Vagina (tissue), 2 donors: ENCODE results near the gene TBC1D32. TPM values are rescaled to one million over a fixed set of nuclear protein-coding genes. Genes with fewer than 3 reads are reported as not detected.

Experiments used
- DNase-seq, 2 donors: peaks; one replicate each; pipeline ENCODE4 v3.0.0-alpha.2; 2017; ENCODE audit errors: extremely low spot score in 2 of 2
- H3K27ac ChIP-seq: fragments of 200-600 bp; sonication (generic); one replicate; pipeline ENCODE4 v1.5.1; 2019
- H3K27me3 ChIP-seq: fragments of 200-600 bp; sonication (generic); one replicate; pipeline ENCODE4 v1.5.1; 2019
- H3K36me3 ChIP-seq, 2 donors: fragments of 200-600 bp; sonication (generic); one replicate each; pipeline ENCODE4 v1.5.1; 2017 to 2019
- H3K4me1 ChIP-seq: fragments of 200-600 bp; sonication (generic); one replicate; pipeline ENCODE4 v1.5.1; 2019
- H3K4me3 ChIP-seq, 2 donors: fragments of 200-600 bp; sonication (generic); 1 replicate in 1 of 2; 2 replicates in 1 of 2; pipeline ENCODE4 v1.5.1; 2016 to 2019
- H3K9me3 ChIP-seq: fragments of 200-600 bp; sonication (generic); one replicate; pipeline ENCODE4 v1.5.1; 2019
- CTCF ChIP-seq, 3 experiments: fragments of 450-650 bp in 2 of 3; fragments of 200-600 bp in 1 of 3; sonication (generic) in 1 of 3; IDR thresholded peaks; one replicate each; pipeline ENCODE4 v1.5.1; 2017 to 2019; ENCODE audit warnings: antibody characterized with exemption in 3 of 3, mild to moderate bottlenecking in 2 of 3, moderate library complexity in 2 of 3
- POLR2A ChIP-seq, 2 donors: fragments of 450-650 bp; IDR thresholded peaks; one replicate each; pipeline ENCODE4 v1.6.1; 2017; ENCODE audit warnings: antibody characterized with exemption in 2 of 2, mild to moderate bottlenecking in 2 of 2, moderate library complexity in 2 of 2
- POLR2AphosphoS5 ChIP-seq, 2 donors: sonication (generic); formaldehyde crosslinking; IDR thresholded peaks; one replicate each; pipeline ENCODE4 v1.9.0; 2017; ENCODE audit warnings: antibody characterized with exemption in 2 of 2, mild to moderate bottlenecking in 2 of 2, low read depth in 1 of 2; ENCODE audit not compliant: insufficient read depth in 1 of 2
- intact Hi-C: fragments of 100-400 bp; cut with DNase I; formaldehyde crosslinking; loops from one replicate; pipeline ENCODE4 v1.15.1; 2023
- total RNA-seq: library from RNA; depleted of rRNA; stranded (reverse); fragments of >200 nt; gene quantifications from one replicate; pipeline ENCODE4 v1.2.3, GENCODE V29; 2016

Gene TBC1D32
- total RNA-seq, 1 donor from 2014 or later, result 9.8 TPM

GRCh38 chr6:121157906-121158305 lies 176.4 kb downstream of the TBC1D32 start:
- H3K27ac ChIP-seq, result no peak overlapping the region
- no peak for DNase-seq
- H3K4me1 ChIP-seq, result no peaks in the 10 kb centered on the region
- no peaks in the 10 kb centered on the region for H3K9me3 ChIP-seq
- H3K4me3 ChIP-seq, result no peak overlapping the region
- TF ChIP-seq CTCF (IDR thresholded peaks at IDR 0.05) (no peak), POLR2AphosphoS5 (IDR thresholded peaks at IDR 0.05; ENCODE audit: insufficient read depth in 1 of 2, low read depth in 1 of 2) (no peak), POLR2A (IDR thresholded peaks at IDR 0.05) (no peak)
- intact Hi-C loops, result no loop called here
- H3K27me3 ChIP-seq, result no peaks in the 10 kb centered on the region
- peaks cover 0 to 34% of the 10 kb centered on the region in 2 donors for H3K36me3 ChIP-seq

- intact Hi-C loops, result no loop called here
- Histone ChIP-seq H3K4me1 (no peaks in the 10 kb centered on the region), H3K36me3 (no peaks in the 10 kb centered on the region), H3K27ac (no peak overlapping the region), H3K27me3 (no peaks in the 10 kb centered on the region), H3K4me3 (no peak overlapping the region), H3K9me3 (no peaks in the 10 kb centered on the region)
- TF ChIP-seq POLR2AphosphoS5 (IDR thresholded peaks at IDR 0.05; ENCODE audit: insufficient read depth in 1 of 2, low read depth in 1 of 2) (no peak), CTCF (IDR thresholded peaks at IDR 0.05) (no peak)
- no peak for DNase-seq
These were observed 190.8 kb downstream of the TBC1D32 start for GRCh38 chr6:121143476-121143875.

- Histone ChIP-seq H3K4me1 (no peaks in the 10 kb centered on the region), H3K9me3 (no peaks in the 10 kb centered on the region), H3K27me3 (no peaks in the 10 kb centered on the region), H3K27ac (no peak overlapping the region), H3K4me3 (no peak overlapping the region), H3K36me3 (no peaks in the 10 kb centered on the region)
- no peak for TF ChIP-seq POLR2A (IDR thresholded peaks at IDR 0.05)
- no peak for TF ChIP-seq CTCF (IDR thresholded peaks at IDR 0.05)
- no peak for TF ChIP-seq POLR2AphosphoS5 (IDR thresholded peaks at IDR 0.05; ENCODE audit: insufficient read depth in 1 of 2, low read depth in 1 of 2)
- no peak for DNase-seq
- intact Hi-C loops, result no loop called here
These were observed 192.2 kb downstream of the TBC1D32 start for GRCh38 chr6:121142093-121142492.

- no peak for DNase-seq
- H3K9me3 ChIP-seq, result no peaks in the 10 kb centered on the region
- H3K4me1 ChIP-seq, result no peaks in the 10 kb centered on the region
- H3K36me3 ChIP-seq, result no peaks in the 10 kb centered on the region
- H3K27me3 ChIP-seq, result no peaks in the 10 kb centered on the region
- no peak overlapping the region for H3K27ac ChIP-seq
- H3K4me3 ChIP-seq, result no peak overlapping the region
- TF ChIP-seq POLR2AphosphoS5 (IDR thresholded peaks at IDR 0.05; ENCODE audit: insufficient read depth in 1 of 2, low read depth in 1 of 2) (no peak), POLR2A (IDR thresholded peaks at IDR 0.05) (no peak), CTCF (IDR thresholded peaks at IDR 0.05) (no peak)
- intact Hi-C loops, result no loop called here
These were observed 198.9 kb downstream of the TBC1D32 start for GRCh38 chr6:121135425-121135824.

- intact Hi-C loops, result no loop called here
- DNase-seq, result no peak
- TF ChIP-seq POLR2A (IDR thresholded peaks at IDR 0.05) (no peak), CTCF (IDR thresholded peaks at IDR 0.05) (no peak), POLR2AphosphoS5 (IDR thresholded peaks at IDR 0.05; ENCODE audit: insufficient read depth in 1 of 2, low read depth in 1 of 2) (no peak)
- Histone ChIP-seq H3K27me3 (no peaks in the 10 kb centered on the region), H3K27ac (no peak overlapping the region), H3K4me1 (no peaks in the 10 kb centered on the region), H3K9me3 (no peaks in the 10 kb centered on the region), H3K4me3 (no peak overlapping the region), H3K36me3 (no peaks in the 10 kb centered on the region)
These were observed 199.4 kb downstream of the TBC1D32 start for GRCh38 chr6:121134922-121135321.
